ENCODE measurements around the gene FBXW7. TPM values are rescaled to one million over a fixed set of nuclear protein-coding genes. Genes with fewer than 3 reads are reported as not detected.

Gene FBXW7
- total and polyA plus RNA-seq, 2 donors (not counting 1 experiment from before 2014, with no cell fraction given) = 23.0 to 125 TPM

DNA sequence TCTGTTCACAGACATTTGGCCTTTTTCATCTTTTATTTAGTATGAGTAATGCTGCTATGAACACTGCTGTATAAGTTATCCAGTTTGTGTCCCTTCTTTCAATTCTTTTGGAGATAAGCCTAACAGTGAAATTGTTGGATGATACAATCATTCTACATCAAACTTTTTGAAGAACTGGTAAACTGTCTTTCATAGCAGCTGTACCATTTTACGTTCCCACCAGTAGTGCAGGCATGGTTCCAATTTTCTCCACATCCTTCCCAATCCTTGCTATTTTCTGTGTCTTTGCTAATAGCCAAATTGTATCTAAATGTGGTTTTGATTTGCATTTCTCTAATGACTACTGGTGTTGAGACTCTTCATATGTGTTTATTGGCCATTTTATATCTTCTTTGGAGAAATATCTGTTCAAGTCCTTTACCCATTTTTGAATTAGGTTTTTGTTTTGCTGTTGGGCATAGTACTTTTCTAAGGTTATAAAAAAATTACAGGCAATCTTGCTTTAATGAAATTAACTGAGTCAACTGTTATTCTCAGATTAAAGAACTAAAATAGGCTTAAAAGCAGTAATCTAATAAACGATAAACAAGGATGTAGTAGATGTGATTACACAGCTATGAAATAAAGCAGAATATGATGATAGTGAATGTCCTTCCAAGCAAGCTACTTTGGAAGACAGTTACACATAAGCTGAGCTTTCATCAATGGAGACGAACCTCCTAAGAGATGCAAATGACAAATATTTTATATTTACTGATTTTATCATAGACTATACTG, 57.2 kb downstream of the FBXW7 start:
- 100% methylated on average over 1 of the region's 3 CpGs for WGBS (ENCODE audit: insufficient coverage)
- Mint-ChIP-seq H3K4me1 (peaks cover 40% of the 10 kb centered on the region), H3K27ac (no peak overlapping the region), H3K27me3 (no peaks in the 10 kb centered on the region), H3K9me3 (ENCODE audit: insufficient read depth) (peaks cover 2% of the 10 kb centered on the region), H3K4me3 (no peak overlapping the region)
- H3K79me2 ChIP-seq (ENCODE audit: control insufficient read depth, insufficient read depth, low read length) = peaks cover 59% of the 10 kb centered on the region
- TF ChIP-seq, protein P1, sequence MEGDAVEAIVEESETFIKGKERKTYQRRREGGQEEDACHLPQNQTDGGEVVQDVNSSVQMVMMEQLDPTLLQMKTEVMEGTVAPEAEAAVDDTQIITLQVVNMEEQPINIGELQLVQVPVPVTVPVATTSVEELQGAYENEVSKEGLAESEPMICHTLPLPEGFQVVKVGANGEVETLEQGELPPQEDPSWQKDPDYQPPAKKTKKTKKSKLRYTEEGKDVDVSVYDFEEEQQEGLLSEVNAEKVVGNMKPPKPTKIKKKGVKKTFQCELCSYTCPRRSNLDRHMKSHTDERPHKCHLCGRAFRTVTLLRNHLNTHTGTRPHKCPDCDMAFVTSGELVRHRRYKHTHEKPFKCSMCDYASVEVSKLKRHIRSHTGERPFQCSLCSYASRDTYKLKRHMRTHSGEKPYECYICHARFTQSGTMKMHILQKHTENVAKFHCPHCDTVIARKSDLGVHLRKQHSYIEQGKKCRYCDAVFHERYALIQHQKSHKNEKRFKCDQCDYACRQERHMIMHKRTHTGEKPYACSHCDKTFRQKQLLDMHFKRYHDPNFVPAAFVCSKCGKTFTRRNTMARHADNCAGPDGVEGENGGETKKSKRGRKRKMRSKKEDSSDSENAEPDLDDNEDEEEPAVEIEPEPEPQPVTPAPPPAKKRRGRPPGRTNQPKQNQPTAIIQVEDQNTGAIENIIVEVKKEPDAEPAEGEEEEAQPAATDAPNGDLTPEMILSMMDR (IDR thresholded peaks at IDR 0.05) = no peak
- TF ChIP-seq EZH2 (IDR thresholded peaks at IDR 0.05; ENCODE audit: borderline replicate concordance, insufficient read depth, low read depth, low read length, poor library complexity, severe bottlenecking) = no peak
- ATAC-seq (ENCODE audit: low read depth) (no peak), DNase-seq (no peak)
- H3K9ac ChIP-seq (ENCODE audit: low read length) = no peak overlapping the region
- H3K36me3 ChIP-seq (replicated peaks in 1 of 2; ENCODE audit: control extremely low read depth in 1 of 2, control insufficient read depth in 1 of 2, extremely low read depth in 1 of 2, insufficient read depth in 2 of 2, low read length in 1 of 2) = peaks cover 0 to 10% of the 10 kb centered on the region in 2 experiments
- H3K4me2 ChIP-seq (replicated peaks; ENCODE audit: low read depth, low read length, poor library complexity, severe bottlenecking) = no peak overlapping the region
- H3K4me1 ChIP-seq (ENCODE audit: control insufficient read depth in 2 of 2, insufficient read depth in 2 of 2, low read length in 2 of 2) = peaks cover 0 to 3% of the 10 kb centered on the region in 2 donors
- H3K27ac ChIP-seq (ENCODE audit: low read length in 2 of 2) = no peak overlapping the region
- CTCF ChIA-PET = interaction anchor here (0.8 to 1.9 kb wide), 2 partner anchors 23 to 438 kb away, joined by 3 to 4 read pairs; no protein-coding TSS in a partner anchor
- peaks cover 0 to 3% (median 0%) of the 10 kb centered on the region in 3 donors for H3K9me3 ChIP-seq (ENCODE audit: control extremely low read depth in 1 of 3, control insufficient read depth in 2 of 3, insufficient read depth in 1 of 3, low read length in 2 of 3)
- H3K4me3 ChIP-seq (ENCODE audit: control extremely low read depth in 1 of 5, extremely low read depth in 1 of 5, insufficient read depth in 1 of 5, low read depth in 2 of 5, low read length in 4 of 5) = no peak overlapping the region
- intact Hi-C loops (cut with micrococcal nuclease) = loop anchor here (5.0 kb wide), 1 partner anchor 36 kb away; no protein-coding TSS in a partner anchor
- POLR2A ChIA-PET = interaction anchor here (0.6 kb wide), 1 partner anchor 17 kb away, joined by 3 read pairs; no protein-coding TSS in a partner anchor
- H3K27me3 ChIP-seq (replicated peaks in 1 of 4; ENCODE audit: control extremely low read depth in 1 of 4, control insufficient read depth in 3 of 4, insufficient read depth in 4 of 4, low read length in 3 of 4) = no peaks in the 10 kb centered on the region
- peaks cover 4% of the 10 kb centered on the region for H4K20me1 ChIP-seq (ENCODE audit: control insufficient read depth, insufficient read depth, low read length, poor library complexity, severe bottlenecking)
- H2AFZ ChIP-seq (ENCODE audit: insufficient read depth, low read depth, low read length, poor library complexity, severe bottlenecking) = no peak overlapping the region

DNA sequence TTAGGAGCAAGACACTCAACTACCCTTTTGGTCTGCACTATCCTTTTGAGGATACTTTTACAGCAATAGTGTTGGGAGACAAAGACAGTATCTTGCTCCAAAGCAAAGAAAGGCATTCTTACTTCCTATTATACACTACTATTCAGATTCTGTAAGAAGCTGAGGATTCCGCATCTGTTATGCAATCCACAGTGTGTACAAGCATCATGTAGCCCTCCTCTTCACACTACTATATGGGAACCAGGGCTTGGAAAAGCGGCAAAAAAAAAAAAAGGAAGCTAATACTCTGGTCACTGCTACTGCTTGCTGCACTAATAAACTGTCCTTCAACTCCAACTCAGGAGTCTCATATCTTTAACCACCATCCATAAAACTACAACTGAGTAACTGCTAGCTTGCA, 59.1 kb downstream of the FBXW7 start:
- Mint-ChIP-seq H3K4me1 (peaks cover 44% of the 10 kb centered on the region), H3K27me3 (no peaks in the 10 kb centered on the region), H3K4me3 (no peak overlapping the region), H3K27ac (no peak overlapping the region), H3K9me3 (ENCODE audit: insufficient read depth) (peaks cover 2% of the 10 kb centered on the region)
- Histone ChIP-seq H3K9ac (ENCODE audit: low read length) (no peak overlapping the region), H3K27me3 (replicated peaks in 1 of 4; ENCODE audit: control extremely low read depth in 1 of 4, control insufficient read depth in 3 of 4, insufficient read depth in 4 of 4, low read length in 3 of 4) (no peaks in the 10 kb centered on the region), H3K9me3 (ENCODE audit: control extremely low read depth in 1 of 3, control insufficient read depth in 2 of 3, insufficient read depth in 1 of 3, low read length in 2 of 3) (peaks cover 0 to 2% (median 0%) of the 10 kb centered on the region in 3 donors), H4K20me1 (ENCODE audit: control insufficient read depth, insufficient read depth, low read length, poor library complexity, severe bottlenecking) (no peaks in the 10 kb centered on the region), H3K27ac (ENCODE audit: low read length in 2 of 2) (no peak overlapping the region), H2AFZ (ENCODE audit: insufficient read depth, low read depth, low read length, poor library complexity, severe bottlenecking) (no peak overlapping the region), H3K4me3 (ENCODE audit: control extremely low read depth in 1 of 5, extremely low read depth in 1 of 5, insufficient read depth in 1 of 5, low read depth in 2 of 5, low read length in 4 of 5) (no peak overlapping the region), H3K79me2 (ENCODE audit: control insufficient read depth, insufficient read depth, low read length) (peaks cover 60% of the 10 kb centered on the region), H3K4me1 (ENCODE audit: control insufficient read depth in 2 of 2, insufficient read depth in 2 of 2, low read length in 2 of 2) (peaks cover 0 to 3% of the 10 kb centered on the region in 2 donors), H3K4me2 (replicated peaks; ENCODE audit: low read depth, low read length, poor library complexity, severe bottlenecking) (no peak overlapping the region), H3K36me3 (replicated peaks in 1 of 2; ENCODE audit: control extremely low read depth in 1 of 2, control insufficient read depth in 1 of 2, extremely low read depth in 1 of 2, insufficient read depth in 2 of 2, low read length in 1 of 2) (peaks cover 0 to 6% of the 10 kb centered on the region in 2 experiments)
- ChIA-PET CTCF (interaction anchor here (0.6 to 1.9 kb wide), 3 partner anchors 25 to 302 kb away, joined by 3 to 4 read pairs (median 4); no protein-coding TSS in a partner anchor), POLR2A (no interaction called here)
- WGBS (ENCODE audit: insufficient coverage) = 100% methylated on average over 2 of the region's 2 CpGs
- no peak for TF ChIP-seq EZH2 (IDR thresholded peaks at IDR 0.05; ENCODE audit: borderline replicate concordance, insufficient read depth, low read depth, low read length, poor library complexity, severe bottlenecking)
- TF ChIP-seq, protein P1 (IDR thresholded peaks at IDR 0.05) = no peak
- DNase-seq = no peak
- no peak for ATAC-seq (ENCODE audit: low read depth)
- intact Hi-C loops (cut with micrococcal nuclease) = loop anchor here (5.0 kb wide), 1 partner anchor 34 kb away; no protein-coding TSS in a partner anchor
